HUES64 (cell line): ENCODE results near the gene SLC1A3. TPM values are rescaled to one million over a fixed set of nuclear protein-coding genes. Genes with fewer than 3 reads are reported as not detected.
"Not testable (repeated sequence)": the region's sequence is repeated elsewhere in the genome, so short reads cannot be mapped to it uniquely, and the experiment has no call there.

Source experiments
- H3K27ac ChIP-seq: 2 replicates; pipeline ENCODE4 v1.7.0; 2013; ENCODE audit warnings: low read depth, low read length, inconsistent platforms
- H3K27me3 ChIP-seq: 2 replicates; pipeline ENCODE4 v1.6.1; 2013; ENCODE audit warnings: mild to moderate bottlenecking, low read length; ENCODE audit not compliant: insufficient read depth
- H3K36me3 ChIP-seq: 2 replicates; pipeline ENCODE4 v1.6.1; 2013; ENCODE audit warnings: mild to moderate bottlenecking, low read length; ENCODE audit not compliant: insufficient read depth
- H3K4me1 ChIP-seq: 2 replicates; pipeline ENCODE4 v1.6.1; 2013; ENCODE audit warnings: mild to moderate bottlenecking, low read length, moderate library complexity; ENCODE audit not compliant: insufficient read depth
- H3K4me3 ChIP-seq: 2 replicates; pipeline ENCODE4 v1.5.1; 2013; ENCODE audit warnings: mild to moderate bottlenecking, low read length, moderate library complexity
- H3K9ac ChIP-seq: 2 replicates; pipeline ENCODE4 v1.6.1; 2013; ENCODE audit warnings: mild to moderate bottlenecking, low read depth, low read length
- H3K9me3 ChIP-seq: 2 replicates; pipeline ENCODE4 v1.6.1; 2013; ENCODE audit warnings: low read depth, low read length; ENCODE audit not compliant: insufficient read depth
- whole genome bisulfite sequencing: fragments of 150-250, 120-280 bp; methylation state at CpG from one replicate; pipeline ENCODE4 v1.1.7; 2013; ENCODE audit warnings: missing lambda C conversion rate; 5-methylcytosine and 5-hydroxymethylcytosine counted together
- polyA plus RNA-seq, 2 experiments: library from polyadenylated mRNA; stranded (reverse); fragments of 50-300 nt; gene quantifications; one replicate each; pipeline ENCODE4 v1.2.3, GENCODE V29; 2013

SLC1A3 gene
- 16.2 TPM for polyA plus RNA-seq (2013, experiment 1 of 2)
- 13.7 TPM for polyA plus RNA-seq (2013, experiment 2 of 2)

GRCh38 chr5:36606428-36607113 lies at the start of gene SLC1A3:
SLC1A3 (plus strand) TSS chr5:36606606; CDS start chr5:36608424, 1,818 bp downstream.
- Histone ChIP-seq H3K9ac (peak within 1 kb of the TSS; percentile 83), H3K4me3 (peak within 1 kb of the TSS; percentile 84), H3K27ac (0 out of 2 replicates have a peak within 1 kb of the TSS, but pooled peaks have one; percentile 19), H3K27me3 (no peaks in the 10 kb centered on the region), H3K9me3 (no peaks in the 10 kb centered on the region), H3K36me3 (peaks cover 30% of the 10 kb centered on the region), H3K4me1 (peaks cover 53% of the 10 kb centered on the region)
- under 1% methylated on average over 20 of the region's 20 CpGs for WGBS

- Histone ChIP-seq H3K27me3 (no peaks in the 10 kb centered on the region), H3K9me3 (no peaks in the 10 kb centered on the region), H3K9ac (no peak overlapping the region), H3K27ac (no peak overlapping the region), H3K36me3 (no peaks in the 10 kb centered on the region), H3K4me3 (no peak overlapping the region), H3K4me1 (no peaks in the 10 kb centered on the region)
- 100% methylated on average over 1 of the region's 2 CpGs for WGBS
Measured at GRCh38 chr5:36558641-36559040, 47.8 kb upstream of the SLC1A3 start.

GRCh38 chr5:36561601-36562000 lies 44.8 kb upstream of the SLC1A3 start:
- WGBS, result 90% methylated on average over 3 of the region's 3 CpGs
- Histone ChIP-seq H3K4me3 (no peak overlapping the region), H3K36me3 (no peaks in the 10 kb centered on the region), H3K27ac (no peak overlapping the region), H3K9me3 (no peaks in the 10 kb centered on the region), H3K4me1 (no peaks in the 10 kb centered on the region), H3K9ac (no peak overlapping the region), H3K27me3 (no peaks in the 10 kb centered on the region)

- no peaks in the 10 kb centered on the region for H3K36me3 ChIP-seq
- H3K9me3 ChIP-seq, result no peaks in the 10 kb centered on the region
- H3K4me1 ChIP-seq, result no peaks in the 10 kb centered on the region
- no peaks in the 10 kb centered on the region for H3K27me3 ChIP-seq
- no peak overlapping the region for H3K4me3 ChIP-seq
- no peak overlapping the region for H3K27ac ChIP-seq
- H3K9ac ChIP-seq, result no peak overlapping the region
- WGBS, result 81% methylated on average over 4 of the region's 5 CpGs
Measured at GRCh38 chr5:36569491-36569890, 36.9 kb upstream of the SLC1A3 start.

GRCh38 chr5:36570301-36571095 lies 35.9 kb upstream of the SLC1A3 start:
- Histone ChIP-seq H3K9ac (no peak overlapping the region), H3K4me1 (no peaks in the 10 kb centered on the region; the same call in 1 of the 2 replicates), H3K4me3 (no peak overlapping the region), H3K27ac (no peak overlapping the region), H3K9me3 (no peaks in the 10 kb centered on the region), H3K27me3 (no peaks in the 10 kb centered on the region), H3K36me3 (no peaks in the 10 kb centered on the region)
- WGBS, result 90% methylated on average over 6 of the region's 6 CpGs

- no peaks in the 10 kb centered on the region for H3K27me3 ChIP-seq
- no peak overlapping the region for H3K4me3 ChIP-seq
- H3K9me3 ChIP-seq, result no peaks in the 10 kb centered on the region
- 93% methylated on average over 4 of the region's 4 CpGs for WGBS
- H3K9ac ChIP-seq, result no peak overlapping the region
- no peaks in the 10 kb centered on the region; the same call in 1 of the 2 replicates for H3K4me1 ChIP-seq
- H3K36me3 ChIP-seq, result no peaks in the 10 kb centered on the region
- H3K27ac ChIP-seq, result no peak overlapping the region
Measured at GRCh38 chr5:36571401-36572042, 34.9 kb upstream of the SLC1A3 start.

- Histone ChIP-seq H3K27me3 (no peaks in the 10 kb centered on the region), H3K27ac (no peak overlapping the region), H3K9ac (no peak overlapping the region), H3K4me3 (no peak overlapping the region), H3K4me1 (no peaks in the 10 kb centered on the region; the same call in 1 of the 2 replicates), H3K36me3 (no peaks in the 10 kb centered on the region), H3K9me3 (no peaks in the 10 kb centered on the region)
- WGBS, result 77% methylated on average over 2 of the region's 2 CpGs
Measured at GRCh38 chr5:36573438-36573837, 33.0 kb upstream of the SLC1A3 start.

GRCh38 chr5:36575361-36575781 lies 31.0 kb upstream of the SLC1A3 start:
- Histone ChIP-seq H3K9me3 (no peaks in the 10 kb centered on the region), H3K4me3 (no peak overlapping the region), H3K4me1 (no peaks in the 10 kb centered on the region; the same call in 1 of the 2 replicates), H3K27me3 (no peaks in the 10 kb centered on the region), H3K36me3 (no peaks in the 10 kb centered on the region), H3K27ac (no peak overlapping the region), H3K9ac (no peak overlapping the region)
- 96% methylated on average over 4 of the region's 4 CpGs for WGBS

GRCh38 chr5:36576721-36577120 lies 29.7 kb upstream of the SLC1A3 start:
- 85% methylated on average over 2 of the region's 2 CpGs for WGBS
- no peaks in the 10 kb centered on the region; the same call in 1 of the 2 replicates for H3K4me1 ChIP-seq
- no peaks in the 10 kb centered on the region for H3K9me3 ChIP-seq
- no peak overlapping the region for H3K4me3 ChIP-seq
- no peak overlapping the region for H3K9ac ChIP-seq
- no peak overlapping the region for H3K27ac ChIP-seq
- H3K36me3 ChIP-seq, result no peaks in the 10 kb centered on the region
- H3K27me3 ChIP-seq, result no peaks in the 10 kb centered on the region

- not testable (repeated sequence) for H3K27ac ChIP-seq, H3K4me1 ChIP-seq, H3K9me3 ChIP-seq, H3K4me3 ChIP-seq, H3K27me3 ChIP-seq, H3K36me3 ChIP-seq, H3K9ac ChIP-seq
Measured at GRCh38 chr5:36579858-36580257, 26.5 kb upstream of the SLC1A3 start.

GRCh38 chr5:36581070-36581469 lies 25.3 kb upstream of the SLC1A3 start:
- 89% methylated on average over 3 of the region's 3 CpGs for WGBS
- Histone ChIP-seq H3K9ac (no peak overlapping the region), H3K9me3 (no peaks in the 10 kb centered on the region), H3K27ac (no peak overlapping the region), H3K4me1 (no peaks in the 10 kb centered on the region), H3K27me3 (no peaks in the 10 kb centered on the region), H3K4me3 (no peak overlapping the region), H3K36me3 (no peaks in the 10 kb centered on the region)
